Epithelial cell of esophagus (primary cell): Measurements from ENCODE around the gene CCND3.
A peak's percentile ranks its signal among the peaks of the same experiment; 100 is the strongest.
"Not testable (repeated sequence)": the region's sequence is repeated elsewhere in the genome, so short reads cannot be mapped to it uniquely, and the experiment has no call there.

Source experiments
- DNase-seq: peaks from one replicate; pipeline ENCODE4 v3.0.0; 2010; ENCODE audit warnings: low read depth
- H3K4me3 ChIP-seq: 2 replicates; pipeline ENCODE4 v1.5.1; 2011; ENCODE audit warnings: mild to moderate bottlenecking, low read length, control low read depth
- TF ChIP-seq, protein P1 (sequence below): IDR thresholded peaks from 2 replicates; pipeline ENCODE4 v1.5.1; 2011; ENCODE audit warnings: low read depth, mild to moderate bottlenecking, low read length, control low read depth, inconsistent platforms; ENCODE audit not compliant: insufficient read depth; ENCODE audit errors: missing control alignments

Gene CCND3

GRCh38 chr6:41947581-41948220 is 6.1 kb upstream of the CCND3 start:
- no peak overlapping the region for H3K4me3 ChIP-seq
- DNase-seq = no peak
- TF ChIP-seq, protein P1, sequence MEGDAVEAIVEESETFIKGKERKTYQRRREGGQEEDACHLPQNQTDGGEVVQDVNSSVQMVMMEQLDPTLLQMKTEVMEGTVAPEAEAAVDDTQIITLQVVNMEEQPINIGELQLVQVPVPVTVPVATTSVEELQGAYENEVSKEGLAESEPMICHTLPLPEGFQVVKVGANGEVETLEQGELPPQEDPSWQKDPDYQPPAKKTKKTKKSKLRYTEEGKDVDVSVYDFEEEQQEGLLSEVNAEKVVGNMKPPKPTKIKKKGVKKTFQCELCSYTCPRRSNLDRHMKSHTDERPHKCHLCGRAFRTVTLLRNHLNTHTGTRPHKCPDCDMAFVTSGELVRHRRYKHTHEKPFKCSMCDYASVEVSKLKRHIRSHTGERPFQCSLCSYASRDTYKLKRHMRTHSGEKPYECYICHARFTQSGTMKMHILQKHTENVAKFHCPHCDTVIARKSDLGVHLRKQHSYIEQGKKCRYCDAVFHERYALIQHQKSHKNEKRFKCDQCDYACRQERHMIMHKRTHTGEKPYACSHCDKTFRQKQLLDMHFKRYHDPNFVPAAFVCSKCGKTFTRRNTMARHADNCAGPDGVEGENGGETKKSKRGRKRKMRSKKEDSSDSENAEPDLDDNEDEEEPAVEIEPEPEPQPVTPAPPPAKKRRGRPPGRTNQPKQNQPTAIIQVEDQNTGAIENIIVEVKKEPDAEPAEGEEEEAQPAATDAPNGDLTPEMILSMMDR = no peak

DNA sequence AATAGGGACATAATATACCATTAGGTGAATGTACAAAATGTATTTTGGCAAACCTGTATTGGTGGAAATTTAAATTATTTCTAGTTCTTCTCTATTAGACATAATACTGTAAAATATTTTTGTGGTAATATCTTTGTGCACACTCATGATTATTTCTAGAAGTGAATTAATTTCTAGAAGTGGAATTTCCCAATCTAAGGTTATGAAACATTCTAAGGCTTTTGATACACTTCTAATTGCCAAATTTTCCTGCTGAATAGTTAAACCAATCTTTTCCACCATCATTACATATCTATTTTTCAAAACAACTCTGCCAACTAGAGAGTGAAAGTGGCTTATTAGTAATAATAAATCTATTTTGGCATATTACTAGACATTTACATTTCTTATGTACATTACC is 1.8 kb upstream of the CCND3 start:
- H3K4me3 ChIP-seq = no peak overlapping the region
- TF ChIP-seq, protein P1 = no peak
- no peak for DNase-seq

DNA sequence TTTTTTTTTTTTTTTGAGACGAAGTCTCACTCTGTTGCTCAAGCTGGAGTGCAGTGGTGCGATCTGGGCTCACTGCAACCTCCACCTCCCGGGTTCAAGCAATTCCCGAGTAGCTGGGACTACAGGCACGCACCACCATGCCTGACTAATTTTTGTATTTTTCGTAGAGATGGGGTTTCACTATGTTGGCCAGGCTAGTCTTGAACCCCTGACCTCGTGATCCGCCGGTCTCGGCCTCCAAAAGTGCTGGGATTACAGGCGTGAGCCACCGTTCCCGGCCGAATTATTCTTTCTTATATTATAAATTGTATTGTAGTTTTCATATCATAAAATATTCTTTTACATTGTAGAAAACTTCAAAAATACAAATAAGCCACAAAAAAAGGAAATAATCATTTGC is 1.3 kb upstream of the CCND3 start:
- H3K4me3 ChIP-seq, DNase-seq: not testable (repeated sequence)

DNA sequence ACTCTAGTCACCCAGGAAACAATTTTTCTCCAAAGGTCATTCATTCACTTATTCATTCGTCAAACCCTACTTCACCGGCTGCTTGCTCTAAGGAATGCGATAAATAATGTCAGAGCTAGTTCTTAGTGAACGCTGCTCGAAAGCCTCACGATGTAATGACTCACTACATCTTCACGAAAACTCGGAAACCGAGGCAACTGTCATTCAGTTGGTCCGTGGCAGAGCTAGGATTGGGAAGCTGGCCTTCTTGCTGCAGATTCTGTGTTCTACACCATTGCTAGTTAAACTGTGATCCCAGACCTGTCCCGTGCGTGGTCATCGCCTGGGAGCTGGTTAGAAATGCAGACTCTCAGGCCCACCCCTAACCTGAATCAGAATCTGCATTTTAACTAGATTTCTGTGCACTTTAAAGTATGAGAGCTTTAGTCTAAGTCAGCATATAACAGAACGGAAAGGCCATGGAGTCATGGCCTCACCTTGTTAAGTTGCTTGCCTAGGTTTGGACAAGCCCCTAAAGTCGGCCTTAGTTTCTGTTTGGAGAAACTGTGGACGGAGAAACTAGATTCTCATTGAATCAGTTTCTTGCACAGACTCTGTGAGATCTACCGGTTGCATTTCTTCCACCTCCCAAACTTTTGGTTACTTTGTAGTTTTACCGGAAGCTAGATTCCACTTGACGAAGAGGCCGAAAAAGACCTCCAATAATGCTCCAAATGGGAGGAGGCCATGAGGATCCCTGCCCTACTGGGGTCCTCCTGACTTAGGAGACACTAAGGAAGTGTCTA is 651 bp upstream of the CCND3 start:
- H3K4me3 ChIP-seq = peak overlapping the region; percentile 61
- peak; percentile 79 for DNase-seq
- TF ChIP-seq, protein P1 = no peak

DNA sequence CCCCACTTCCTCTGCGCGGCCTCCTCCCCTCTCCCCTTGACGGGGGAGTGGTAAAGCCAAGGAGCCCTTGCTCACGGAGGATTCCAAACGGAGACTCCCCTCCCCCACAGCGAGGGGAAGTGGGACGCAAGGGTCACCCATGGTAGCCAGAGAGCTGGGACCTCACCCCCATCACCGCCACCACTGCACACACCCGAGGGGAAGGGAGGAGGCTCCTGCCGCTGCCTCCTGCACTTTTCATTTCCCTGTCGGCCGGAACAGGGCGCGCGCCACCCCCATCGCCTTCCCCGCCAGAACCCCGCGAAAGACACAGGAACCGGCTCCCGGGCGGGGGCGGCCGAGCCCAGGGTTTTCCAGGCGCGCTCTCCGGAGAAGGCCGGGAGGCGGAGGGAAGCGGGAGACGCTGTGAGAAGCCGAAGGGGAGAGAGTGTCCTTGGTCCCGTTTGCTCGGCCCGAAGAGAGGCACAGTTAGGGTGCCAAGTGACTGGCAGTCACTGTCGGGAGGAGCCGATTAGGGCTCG is 789 bp downstream of the CCND3 start:
- H3K4me3 ChIP-seq = peak overlapping the region; percentile 75
- TF ChIP-seq, protein P1 = no peak
- peak; percentile 50 for DNase-seq

DNA sequence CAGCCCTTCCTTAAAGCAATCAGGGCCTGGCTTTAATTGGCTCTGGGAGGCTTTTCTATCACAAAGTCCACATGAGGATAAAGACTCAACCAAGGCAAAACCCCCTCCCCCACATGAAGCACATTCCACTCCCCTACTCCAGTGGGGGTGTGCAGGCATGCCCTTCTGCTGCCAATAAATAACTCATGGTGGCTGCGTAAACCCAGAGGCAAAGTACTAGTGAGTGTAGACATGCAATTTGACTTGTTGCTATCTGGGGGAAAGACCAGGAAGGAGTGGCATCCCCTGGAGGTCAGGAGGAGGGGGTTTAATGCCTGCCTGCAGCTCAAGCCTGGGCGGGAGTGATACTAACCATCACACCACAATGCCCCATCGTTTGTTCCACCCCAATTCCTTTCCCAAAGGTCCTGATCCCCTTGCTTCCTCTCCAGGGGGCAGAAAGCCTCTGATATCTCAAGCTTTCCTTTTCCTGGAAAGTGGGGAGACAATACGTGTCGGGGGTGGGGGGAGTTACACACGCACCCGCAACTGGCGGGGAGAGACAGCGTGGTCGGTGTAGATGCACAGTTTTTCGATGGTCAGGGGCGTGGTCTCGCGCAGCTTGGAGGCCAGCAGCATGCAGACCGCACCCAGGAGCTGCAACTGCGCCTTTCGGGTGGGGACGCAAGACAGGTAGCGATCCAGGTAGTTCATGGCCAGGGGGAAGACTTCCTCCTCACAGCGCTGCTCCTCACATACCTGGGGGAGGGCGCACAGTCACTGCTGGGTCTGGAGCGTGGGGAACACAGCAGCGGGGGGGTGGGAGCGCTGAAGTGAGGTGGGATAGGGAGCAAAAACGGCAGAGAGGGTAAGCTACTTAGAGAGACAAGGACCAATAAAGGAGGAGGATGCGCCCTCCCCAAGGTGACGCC is 1.5 kb downstream of the CCND3 start:
- DNase-seq = peak; percentile 51
- H3K4me3 ChIP-seq = peak overlapping the region; percentile 75
- TF ChIP-seq, protein P1 = no peak

DNA sequence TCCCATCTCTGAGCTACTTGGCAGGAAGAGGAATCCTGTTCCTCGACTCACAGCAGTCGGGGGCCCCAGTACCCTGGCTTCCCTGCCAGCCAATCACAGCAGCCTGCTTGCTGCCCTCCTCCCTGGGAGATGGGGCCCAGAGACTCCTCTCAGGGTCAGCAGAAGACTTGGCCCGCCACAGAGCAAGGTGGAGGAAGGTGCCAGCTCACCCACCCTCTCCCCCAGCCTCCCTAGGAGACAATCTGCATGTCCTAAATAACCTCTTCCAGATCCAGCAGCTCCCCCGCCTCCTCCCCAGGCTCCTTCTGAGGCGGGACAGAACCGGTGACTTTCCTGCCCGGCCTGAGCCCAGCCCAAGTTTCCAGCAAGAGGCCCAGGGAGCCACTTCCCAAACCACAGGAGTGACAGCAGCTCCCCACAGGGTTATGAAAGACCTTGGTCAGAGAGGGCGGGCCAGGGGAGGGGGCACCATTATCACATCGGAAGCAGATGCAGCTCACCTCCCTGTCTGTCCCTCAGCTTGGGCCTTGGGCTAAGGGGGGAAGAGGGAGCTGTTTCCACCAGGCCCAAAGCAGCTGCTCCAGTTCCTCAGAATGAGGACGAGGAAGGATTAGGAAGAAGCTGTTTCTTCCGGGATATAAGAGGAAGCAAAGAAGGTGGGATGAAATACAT is 2.3 kb downstream of the CCND3 start:
- TF ChIP-seq, protein P1 = no peak
- DNase-seq = no peak
- H3K4me3 ChIP-seq = no peak overlapping the region
